Measurements from ENCODE around the gene CPED1.
"Not testable (repeated sequence)": the region's sequence is repeated elsewhere in the genome, so short reads cannot be mapped to it uniquely, and the experiment has no call there.

CPED1 gene

DNA sequence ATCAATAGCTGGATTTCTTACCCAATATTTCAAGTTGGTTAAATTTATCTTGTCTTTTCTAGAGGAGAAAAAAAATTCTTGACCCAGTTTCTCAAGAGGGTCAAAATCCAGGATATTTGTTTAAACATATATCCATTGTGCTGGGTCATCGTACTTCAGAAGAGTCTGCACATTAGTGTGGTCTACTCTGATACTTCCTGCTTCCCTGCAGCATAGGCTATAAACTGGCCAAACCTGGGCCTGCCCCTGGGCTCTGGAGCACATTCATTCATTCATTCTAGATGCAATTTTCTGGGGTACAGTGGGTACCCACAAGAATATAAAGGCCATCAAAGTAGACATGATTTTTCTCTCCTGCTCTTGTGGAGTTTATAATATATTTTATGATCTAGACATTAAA, 198.2 kb downstream of the CPED1 start:
- no peak for DNase-seq (ENCODE audit: low read depth)

DNA sequence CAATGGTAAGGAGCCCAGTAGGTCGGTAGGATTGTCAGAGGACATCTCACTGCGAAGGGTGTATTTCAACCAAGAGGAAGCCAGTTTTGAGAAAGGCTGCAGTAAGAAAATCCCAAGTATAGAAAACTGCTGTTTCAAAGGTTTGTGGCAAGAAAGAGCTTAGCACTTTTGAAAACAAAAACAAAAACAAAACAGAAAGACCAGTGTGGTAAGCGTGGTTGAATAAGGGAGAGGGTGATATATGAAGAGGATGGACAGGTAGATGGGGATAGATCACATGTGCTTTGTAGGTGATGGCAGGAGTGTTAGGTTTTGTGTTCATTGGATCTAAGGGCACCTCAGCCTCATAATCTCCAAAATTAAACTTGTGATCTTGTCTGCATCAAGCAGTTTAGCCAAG, 198.7 kb downstream of the CPED1 start:
- no peak for DNase-seq (ENCODE audit: low read depth)

DNA sequence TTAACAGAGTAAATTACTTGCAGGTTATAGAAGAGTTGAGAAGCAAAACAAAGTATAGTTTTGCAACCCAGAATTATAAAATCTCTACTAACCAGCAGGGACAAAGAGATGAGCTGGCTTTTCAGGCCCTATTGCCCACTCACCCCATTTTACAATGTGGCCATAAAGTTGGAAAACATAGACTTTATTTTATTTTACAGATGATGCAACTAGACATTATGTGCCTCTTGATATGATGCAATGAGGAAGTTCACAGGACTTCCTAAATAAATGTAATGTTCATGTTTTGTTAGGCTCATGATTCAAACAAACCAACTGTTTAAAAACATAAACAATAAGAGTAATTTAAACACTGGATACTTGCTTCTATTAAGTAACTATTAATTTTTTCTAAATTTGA, 199.2 kb downstream of the CPED1 start:
- DNase-seq (ENCODE audit: low read depth), result peak; percentile 35

DNA sequence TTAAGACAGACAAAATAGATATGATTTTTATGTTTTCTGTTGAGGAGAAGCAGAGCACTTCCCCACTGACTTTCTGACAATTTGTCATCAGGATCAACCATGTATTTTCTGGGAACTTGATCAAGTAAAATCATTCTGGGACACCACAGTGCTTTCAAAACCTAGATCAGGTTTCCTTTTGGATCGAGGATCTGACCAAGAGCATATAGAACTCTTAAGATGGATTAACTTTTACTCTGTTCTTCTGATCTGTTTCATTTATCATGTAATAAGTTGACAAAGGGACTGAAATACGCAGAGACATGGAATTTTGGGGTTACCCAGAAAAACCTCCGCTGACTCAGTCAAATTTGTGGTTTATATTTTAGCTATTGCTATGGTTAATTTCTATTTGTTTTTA, 204.3 kb downstream of the CPED1 start:
- peak; percentile 78 for DNase-seq (ENCODE audit: low read depth)

DNA sequence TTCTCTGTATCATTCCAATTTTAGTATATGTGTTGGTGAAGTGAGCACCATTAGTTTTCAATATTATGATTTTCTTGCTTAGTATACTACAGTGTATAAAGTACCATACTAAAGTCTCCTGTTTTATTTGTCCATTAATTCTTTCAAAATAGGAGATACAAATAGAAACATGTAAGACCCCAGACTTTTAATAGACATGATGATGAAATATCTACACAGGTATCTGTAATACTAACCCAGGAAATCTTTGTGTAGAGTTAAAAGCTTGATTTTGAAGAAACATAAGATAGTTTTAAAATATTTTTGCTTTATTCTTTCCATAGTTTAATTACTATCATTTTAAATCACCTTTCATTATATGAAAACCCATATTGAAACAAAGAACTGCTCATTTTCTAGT, 206.5 kb downstream of the CPED1 start:
- no peak for DNase-seq (ENCODE audit: low read depth)

DNA sequence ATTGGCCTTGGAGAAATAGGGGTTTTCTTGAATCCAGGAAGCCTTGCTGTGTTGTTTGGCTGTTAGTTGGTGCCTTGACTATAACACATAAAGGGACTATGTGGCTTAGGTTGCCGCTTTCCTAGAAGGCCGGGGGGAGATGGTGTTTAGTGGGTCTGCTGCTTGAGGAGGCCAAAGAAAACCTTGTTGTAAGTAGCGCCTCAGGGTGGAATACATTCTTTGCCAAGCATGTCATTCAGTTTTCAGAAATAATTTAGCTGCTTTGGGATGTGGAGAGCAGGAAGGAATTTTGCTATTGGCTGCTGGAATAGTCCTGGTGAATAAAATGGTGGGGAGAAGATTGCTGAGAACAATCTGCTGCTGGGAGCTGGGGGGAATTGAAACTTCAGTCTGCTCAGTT, 207.4 kb downstream of the CPED1 start:
- DNase-seq (ENCODE audit: low read depth), result no peak

DNA sequence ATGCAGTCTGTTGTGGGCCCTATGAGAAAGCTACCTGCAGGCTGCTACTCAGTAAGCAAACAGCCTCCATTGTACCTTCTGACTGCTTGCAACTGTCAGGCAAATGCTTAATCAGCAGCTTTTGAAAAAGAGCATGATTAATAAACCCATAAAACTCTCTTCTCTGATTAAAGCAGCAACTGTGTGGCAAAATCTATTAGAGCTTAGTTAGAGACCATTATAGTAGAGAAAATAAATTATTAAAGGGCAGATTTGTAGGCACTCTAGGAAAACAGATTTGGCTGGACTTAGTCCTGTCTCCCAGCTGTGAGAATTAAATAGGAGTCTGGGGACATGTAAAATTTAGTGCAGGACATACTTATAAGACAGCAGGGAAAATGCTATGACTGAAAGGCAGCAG, 207.8 kb downstream of the CPED1 start:
- DNase-seq (ENCODE audit: low read depth), result no peak

DNA sequence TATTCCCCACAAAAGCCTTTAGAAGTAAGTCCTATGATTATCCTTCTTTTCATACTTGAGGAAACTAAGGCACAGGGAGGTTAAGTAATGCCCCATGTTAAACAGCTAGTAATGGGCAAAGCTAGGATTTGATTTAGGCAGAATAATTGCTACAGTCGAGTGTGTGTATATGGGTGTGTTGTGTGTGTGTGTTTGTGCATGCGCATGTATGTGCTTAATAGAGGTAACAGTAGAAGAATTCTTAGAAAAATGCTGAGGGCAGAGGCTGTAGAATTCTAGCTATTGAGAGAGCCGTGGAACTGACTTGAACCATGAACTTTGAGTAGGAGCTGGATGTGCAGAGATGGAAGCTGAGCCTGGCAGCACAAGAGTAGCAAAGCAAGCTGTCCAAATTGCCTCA, 208.9 kb downstream of the CPED1 start:
- DNase-seq (ENCODE audit: low read depth), result no peak

DNA sequence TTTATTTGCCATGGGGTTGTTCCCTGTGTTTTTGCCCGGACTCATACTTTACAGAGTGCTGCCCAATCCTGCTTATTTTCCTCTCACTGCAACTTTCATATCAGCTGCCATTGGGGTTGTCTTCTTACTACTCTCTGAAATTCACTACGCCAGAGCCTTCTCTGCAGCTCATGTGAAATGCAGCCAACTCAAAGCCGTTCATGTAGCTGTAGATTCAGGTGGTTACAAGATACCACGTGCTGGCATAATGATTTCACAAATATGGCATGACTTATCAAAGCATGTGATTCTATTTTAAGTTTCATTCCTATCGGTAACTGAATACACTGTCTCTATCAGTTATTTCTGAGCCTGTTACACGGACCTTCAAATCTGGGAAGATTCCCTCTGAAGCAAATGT, 210.0 kb downstream of the CPED1 start:
- no peak for DNase-seq (ENCODE audit: low read depth)

DNA sequence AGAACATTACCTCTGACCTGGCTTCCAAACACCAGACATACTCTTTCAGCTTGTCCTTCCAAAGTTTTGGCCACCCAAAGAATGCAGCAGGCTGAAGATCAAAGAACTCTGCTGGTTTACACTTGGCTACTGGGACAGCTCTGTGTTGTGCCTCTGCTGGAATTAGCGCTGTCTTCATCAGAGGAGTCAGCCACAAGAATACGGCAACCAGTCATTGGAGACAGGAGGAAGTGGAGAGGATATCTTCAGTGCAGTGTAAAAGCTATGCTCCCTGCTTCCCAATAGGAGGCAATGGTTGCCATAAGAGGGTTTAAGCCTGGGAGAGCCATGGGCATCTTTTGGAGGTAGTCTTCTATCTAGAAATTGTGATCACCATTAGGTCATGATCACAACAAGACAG, 213.6 kb downstream of the CPED1 start:
- DNase-seq (ENCODE audit: low read depth), result no peak

DNA sequence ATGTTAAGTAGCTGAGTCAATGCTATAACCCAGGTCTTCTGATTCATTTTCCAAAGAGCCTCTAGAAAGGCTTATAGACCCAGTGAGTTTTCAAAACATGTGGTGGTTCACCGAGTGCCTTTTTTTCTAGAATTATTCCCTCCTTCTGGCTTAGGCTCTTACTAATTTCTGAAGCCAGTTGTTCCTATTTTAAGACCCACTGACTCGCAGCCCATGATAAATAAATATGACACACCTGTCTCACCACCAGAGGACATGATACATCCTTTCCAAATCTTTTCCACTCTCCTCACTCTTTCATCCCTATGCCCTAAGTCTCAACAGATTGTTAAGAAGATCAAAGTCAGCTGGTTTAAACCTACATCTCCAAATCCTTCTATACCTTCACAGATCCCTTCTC, 214.3 kb downstream of the CPED1 start:
- DNase-seq (ENCODE audit: low read depth), result no peak

DNA sequence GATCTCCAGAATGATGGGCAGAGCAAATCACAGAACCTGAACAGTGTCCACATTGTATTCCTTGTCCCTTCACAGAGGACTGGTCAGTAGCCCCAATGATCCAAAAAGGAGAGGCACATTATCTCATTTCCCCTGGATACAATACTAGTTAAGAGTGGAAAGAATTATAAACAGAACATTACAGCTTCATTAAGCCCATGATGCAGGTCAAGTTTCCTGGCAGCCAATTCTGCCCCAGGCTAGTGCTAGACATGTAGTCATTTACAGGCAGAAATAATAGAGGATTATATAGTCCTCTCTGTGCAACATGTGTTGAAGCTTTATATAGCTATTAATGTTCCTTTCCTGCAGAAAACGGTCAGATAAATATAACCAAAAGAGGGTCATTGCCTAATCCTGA, 216.0 kb downstream of the CPED1 start:
- peak; percentile 67 for DNase-seq (ENCODE audit: low read depth)

DNA sequence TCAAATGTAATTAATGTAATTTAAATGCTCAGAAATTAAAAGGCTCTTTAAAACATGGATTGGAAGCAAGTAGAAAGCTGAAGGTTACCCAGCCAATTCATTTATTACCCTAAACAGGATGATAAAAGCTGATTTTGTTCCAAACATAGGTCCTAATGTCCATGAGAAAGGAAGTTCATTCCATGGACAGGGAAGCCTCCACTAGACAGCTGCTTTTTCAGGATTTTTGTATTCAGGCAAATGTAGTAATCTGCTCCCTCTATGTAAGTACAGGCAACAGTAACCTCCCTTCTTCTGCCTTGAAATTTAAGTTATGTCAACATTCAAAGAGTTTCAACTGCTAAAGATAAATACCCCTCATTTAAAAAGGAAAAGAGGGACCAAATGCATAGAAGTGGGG, 217.3 kb downstream of the CPED1 start:
- no peak for DNase-seq (ENCODE audit: low read depth)

DNA sequence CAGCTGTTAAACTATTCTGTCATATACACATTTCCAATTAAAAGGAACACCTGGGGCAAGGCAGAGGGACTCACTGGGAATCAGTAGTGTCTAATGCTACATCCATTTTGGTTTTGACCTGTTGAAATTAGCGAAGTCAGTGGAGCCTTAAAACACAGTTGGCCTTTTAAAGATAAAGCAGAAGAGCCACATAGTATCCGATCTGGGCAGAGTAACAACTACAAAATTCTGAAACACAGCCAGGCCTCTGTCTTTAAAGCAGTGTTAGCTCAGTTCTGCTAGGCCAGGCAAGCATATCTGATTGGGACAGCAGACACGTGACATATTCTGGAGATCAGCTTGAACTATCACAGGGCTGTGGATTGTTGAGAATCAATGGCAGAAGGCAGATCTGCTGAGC, 222.7 kb downstream of the CPED1 start:
- no peak for DNase-seq (ENCODE audit: low read depth)

DNA sequence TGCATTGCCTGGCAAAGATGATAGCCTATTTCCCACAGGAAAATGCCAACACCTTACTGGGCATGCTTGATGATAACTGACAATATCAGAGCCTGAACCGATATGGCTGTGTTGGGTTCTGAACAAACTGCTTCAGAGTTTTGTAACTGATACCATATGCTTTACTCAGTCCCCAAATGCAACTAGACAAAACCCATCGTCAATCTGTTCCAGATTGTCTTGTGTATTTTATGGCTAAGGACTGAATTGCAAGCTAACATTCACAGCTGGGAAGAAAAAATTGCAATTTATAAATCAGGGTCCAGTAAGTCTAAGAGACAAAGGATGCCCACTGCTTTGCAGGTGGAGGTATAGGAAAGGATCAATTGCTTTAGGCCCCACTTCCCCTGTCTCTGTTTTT, 223.5 kb downstream of the CPED1 start:
- peak; percentile 7 for DNase-seq (ENCODE audit: low read depth)

DNA sequence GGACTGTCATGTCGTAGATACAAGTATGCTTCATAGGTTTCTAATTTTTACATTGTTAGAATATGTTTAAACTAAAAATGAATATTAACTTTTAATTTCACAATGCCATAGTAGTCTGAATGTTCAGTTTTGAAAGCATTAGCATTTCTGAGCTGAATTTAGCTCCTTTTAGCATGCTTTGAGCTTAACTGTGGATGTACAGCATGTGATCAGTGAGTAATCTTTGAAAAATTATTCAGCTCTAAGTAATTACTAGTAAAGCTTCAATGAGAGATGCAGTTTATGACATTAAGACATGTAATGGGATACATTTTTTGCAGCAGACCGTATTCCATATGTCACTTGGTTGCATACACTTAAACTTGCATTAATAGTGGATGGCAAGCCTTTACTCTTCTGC, 226.1 kb downstream of the CPED1 start:
- no peak for DNase-seq (ENCODE audit: low read depth)

DNA sequence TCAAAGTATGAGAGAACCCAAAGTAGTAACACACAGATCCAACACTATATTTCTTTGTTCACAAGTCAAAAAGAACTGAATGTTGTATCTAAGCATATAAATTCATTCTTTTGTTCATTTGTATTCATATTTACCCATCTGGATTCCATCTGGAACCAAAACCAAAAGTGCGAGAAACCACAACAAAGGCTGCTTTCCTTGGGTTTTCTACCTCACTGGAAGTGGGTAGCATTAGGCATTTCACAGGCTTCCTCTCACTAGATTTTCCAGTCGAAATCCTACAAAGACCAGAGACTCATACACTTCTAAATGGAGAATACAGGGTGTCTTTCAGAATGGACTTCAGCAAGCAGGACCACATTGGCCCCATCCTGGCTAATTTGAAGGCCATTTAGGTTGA, 230.5 kb downstream of the CPED1 start:
- DNase-seq (ENCODE audit: low read depth), result no peak

DNA sequence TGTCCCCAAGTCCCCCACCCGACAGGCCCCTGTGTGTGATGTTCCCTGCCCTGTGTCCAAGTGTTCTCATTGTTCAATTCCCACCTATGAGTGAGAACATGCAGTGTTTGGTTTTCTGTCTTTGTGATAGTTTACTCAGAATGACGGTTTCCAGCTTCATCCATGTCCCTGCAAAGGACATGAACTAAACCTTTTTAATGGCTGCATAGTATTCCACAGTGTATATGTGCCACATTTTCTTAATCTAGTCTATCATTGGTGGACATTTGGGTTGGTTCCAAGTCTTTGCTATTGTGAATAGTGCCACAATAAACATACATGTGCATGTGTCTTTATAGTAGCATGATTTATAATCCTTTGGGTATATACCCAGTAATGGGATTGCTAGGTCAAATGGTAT, 232.6 kb downstream of the CPED1 start:
- DNase-seq (ENCODE audit: low read depth), result not testable (repeated sequence)

DNA sequence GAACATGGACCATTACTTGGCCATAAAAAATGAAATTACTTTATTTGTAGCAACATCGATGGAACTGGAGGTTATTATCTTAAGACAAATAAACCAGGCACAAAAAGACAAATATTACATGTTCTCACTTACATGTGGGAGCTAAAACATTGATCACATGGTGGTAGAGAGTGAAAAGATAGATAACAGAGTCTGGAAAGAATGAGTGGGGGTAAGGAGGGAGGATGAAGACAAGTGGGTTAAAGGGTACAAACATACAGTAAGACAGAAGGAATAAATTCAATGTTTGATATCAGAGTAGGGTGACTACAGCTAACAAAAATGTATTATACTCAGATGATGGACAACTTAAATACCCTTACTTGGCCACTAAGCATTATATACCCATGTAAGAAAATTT, 240.3 kb downstream of the CPED1 start:
- no peak for DNase-seq (ENCODE audit: low read depth)

DNA sequence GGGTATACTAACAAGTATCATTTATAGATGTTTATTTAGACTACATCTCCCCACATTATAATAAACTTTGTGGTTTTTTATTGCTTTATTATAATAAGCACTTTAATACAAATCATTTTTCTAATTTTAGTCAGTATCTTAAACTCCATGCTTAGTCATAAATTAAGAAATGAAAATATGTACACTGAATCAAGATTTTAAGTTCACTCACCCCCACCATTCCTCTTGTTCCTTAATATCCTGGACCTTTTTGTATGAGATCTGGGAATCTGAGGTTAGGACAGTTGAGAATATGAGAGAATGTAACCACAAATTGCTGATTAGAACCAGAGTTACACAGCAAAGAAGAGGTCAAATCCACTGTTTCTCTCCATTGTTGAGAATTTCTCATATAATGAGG, 246.7 kb downstream of the CPED1 start:
- DNase-seq (ENCODE audit: low read depth), result no peak

DNA sequence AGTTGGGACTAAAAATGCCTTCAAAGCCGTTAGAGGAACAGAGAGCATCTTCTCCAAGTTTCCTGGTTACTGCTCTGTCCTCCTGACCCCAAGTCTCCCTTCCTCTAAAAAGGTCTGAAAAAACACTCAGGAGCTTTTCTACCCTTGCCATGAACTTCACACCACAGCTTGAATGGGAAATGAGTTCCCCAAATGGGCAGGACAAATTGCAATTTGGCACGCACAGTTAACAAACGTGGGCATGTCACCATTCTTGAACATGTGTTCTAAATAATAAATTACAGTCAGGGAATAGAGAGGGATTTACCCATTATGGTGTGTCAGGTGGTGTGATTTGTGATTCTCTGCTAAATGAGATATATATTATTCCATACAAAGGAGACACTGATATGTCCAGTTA, 249.1 kb downstream of the CPED1 start:
- no peak for DNase-seq (ENCODE audit: low read depth)

DNA sequence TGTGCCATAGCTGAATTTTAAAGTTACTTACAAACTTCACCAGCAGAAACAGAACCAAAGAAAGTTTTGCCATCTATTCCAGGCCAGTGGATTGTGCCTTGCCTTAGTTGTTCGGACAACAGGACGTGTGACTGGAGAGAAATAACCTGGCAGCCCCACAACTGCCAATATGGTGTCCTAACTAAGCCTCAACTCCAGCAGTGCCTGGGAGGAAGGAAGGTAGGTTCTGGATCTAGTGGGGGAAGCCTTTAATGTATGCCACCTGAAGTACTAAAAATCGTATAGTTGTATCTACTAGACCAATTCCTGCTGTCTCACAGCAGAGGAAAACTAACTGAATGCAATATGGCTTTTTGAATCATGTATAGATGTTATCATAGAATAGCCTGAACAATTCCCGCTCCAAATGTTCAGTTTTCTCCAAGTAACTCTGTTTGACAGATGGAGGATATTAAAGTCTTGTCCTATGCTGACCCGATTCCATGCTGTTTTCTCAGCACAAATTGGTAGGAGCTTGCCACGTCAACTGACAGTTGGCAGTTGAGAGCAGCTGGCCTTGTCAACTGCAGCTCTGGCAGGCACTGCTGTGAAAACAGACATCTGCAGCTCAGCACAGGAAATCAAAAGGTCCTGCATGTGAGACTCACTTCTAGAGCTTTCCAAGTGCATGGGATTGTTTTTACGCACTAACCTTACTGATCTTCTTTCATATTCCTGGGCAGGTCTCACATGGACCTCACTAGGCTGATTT, 255.8 kb downstream of the CPED1 start:
- DNase-seq (ENCODE audit: low read depth), result no peak

DNA sequence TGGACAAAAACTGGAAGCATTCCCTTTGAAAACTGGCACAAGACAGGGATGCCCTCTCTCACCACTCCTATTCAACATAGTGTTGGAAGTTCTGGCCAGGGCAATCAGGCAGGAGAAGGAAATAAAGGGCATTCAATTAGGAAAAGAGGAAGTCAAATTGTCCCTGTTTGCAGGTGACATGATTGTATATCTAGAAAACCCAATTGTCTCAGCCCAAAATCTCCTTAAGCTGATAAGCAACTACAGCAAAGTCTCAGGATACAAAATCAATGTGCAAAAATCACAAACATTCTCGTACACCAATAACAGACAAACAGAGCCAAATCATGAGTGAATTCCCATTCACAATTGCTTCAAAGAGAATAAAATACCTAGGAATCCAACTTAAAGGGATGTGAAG, 262.9 kb downstream of the CPED1 start:
- DNase-seq (ENCODE audit: low read depth), result not testable (repeated sequence)

DNA sequence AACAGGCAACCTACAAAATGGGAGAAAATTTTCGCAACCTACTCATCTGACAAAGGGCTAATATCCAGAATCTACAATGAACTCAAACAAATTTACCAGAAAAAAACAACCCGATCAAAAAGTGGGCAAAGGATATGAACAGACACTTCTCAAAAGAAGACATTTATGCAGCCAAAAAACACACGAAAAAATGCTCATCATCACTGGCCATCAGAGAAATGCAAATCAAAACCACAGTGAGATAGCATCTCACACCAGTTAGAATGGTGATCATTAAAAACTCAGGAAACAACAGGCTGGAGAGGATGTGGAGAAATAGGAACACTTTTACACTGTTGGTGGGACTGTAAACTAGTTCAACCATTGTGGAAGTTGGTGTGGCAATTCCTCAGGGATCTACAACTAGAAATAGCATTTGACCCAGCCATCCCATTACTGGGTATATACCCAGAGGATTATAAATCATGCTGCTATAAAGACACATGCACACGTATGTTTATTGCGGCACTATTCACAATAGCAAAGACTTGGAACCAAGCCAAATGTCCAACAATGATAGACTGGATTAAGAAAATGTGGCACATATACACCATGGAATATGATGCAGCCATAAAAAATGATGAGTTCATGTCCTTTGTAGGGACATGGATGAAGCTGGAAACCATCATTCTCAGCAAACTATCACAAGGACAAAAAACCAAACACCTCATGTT, 264.2 kb downstream of the CPED1 start:
- DNase-seq (ENCODE audit: low read depth), result not testable (repeated sequence)
